ENCODE results near the gene PPM1F. TPM values are rescaled to one million over a fixed set of nuclear protein-coding genes. Genes with fewer than 3 reads are reported as not detected.
A peak's percentile ranks its signal among the peaks of the same experiment; 100 is the strongest.

The PPM1F gene
- total and polyA plus RNA-seq, 10 of the 15 experiments (the other 5 are each of a cell fraction or from before 2014, with no cell fraction given) = 0.55 to 26.3 (median 9.7) TPM

DNA sequence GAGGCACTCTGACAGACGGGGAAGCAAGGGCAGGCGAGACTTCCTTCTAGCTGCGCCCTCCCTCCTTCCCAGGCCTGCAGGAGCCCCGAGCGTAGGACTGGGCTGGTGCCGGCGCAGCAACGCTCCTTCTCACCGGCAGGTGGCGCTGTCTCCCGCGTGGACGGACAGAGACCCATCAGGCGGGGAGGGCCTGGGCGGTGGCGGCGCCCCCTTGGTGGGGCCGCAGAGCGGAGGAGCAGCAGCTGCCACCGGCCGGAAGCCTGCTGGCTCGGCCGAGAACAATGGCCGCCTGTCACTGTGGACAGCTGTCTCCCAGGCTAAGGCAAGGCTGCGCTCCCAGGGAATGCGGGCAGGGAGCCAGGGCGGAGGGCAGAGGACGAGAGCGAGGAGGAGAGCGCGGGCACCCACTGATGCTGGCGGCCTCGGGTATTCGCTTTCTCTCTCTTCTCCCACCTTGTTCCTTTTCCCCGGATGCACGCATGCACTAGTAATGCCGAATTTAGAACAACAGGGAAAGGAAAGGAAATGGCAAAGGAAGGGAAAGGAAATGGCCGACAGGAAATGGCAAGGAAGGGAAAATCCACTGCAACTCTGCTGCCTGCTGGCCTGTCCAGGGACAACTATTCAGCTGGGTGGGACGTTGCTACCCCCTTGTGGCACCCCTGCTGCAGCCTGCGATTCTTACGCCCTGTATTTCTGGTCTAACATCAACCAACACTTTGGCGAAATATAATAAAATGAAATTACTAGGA, 14.4 kb downstream of the PPM1F start (continued):
- TF ChIP-seq, protein P1, sequence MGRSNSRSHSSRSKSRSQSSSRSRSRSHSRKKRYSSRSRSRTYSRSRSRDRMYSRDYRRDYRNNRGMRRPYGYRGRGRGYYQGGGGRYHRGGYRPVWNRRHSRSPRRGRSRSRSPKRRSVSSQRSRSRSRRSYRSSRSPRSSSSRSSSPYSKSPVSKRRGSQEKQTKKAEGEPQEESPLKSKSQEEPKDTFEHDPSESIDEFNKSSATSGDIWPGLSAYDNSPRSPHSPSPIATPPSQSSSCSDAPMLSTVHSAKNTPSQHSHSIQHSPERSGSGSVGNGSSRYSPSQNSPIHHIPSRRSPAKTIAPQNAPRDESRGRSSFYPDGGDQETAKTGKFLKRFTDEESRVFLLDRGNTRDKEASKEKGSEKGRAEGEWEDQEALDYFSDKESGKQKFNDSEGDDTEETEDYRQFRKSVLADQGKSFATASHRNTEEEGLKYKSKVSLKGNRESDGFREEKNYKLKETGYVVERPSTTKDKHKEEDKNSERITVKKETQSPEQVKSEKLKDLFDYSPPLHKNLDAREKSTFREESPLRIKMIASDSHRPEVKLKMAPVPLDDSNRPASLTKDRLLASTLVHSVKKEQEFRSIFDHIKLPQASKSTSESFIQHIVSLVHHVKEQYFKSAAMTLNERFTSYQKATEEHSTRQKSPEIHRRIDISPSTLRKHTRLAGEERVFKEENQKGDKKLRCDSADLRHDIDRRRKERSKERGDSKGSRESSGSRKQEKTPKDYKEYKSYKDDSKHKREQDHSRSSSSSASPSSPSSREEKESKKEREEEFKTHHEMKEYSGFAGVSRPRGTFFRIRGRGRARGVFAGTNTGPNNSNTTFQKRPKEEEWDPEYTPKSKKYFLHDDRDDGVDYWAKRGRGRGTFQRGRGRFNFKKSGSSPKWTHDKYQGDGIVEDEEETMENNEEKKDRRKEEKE (IDR thresholded peaks at IDR 0.05) = no peak
- TF ChIP-seq, protein P2, sequence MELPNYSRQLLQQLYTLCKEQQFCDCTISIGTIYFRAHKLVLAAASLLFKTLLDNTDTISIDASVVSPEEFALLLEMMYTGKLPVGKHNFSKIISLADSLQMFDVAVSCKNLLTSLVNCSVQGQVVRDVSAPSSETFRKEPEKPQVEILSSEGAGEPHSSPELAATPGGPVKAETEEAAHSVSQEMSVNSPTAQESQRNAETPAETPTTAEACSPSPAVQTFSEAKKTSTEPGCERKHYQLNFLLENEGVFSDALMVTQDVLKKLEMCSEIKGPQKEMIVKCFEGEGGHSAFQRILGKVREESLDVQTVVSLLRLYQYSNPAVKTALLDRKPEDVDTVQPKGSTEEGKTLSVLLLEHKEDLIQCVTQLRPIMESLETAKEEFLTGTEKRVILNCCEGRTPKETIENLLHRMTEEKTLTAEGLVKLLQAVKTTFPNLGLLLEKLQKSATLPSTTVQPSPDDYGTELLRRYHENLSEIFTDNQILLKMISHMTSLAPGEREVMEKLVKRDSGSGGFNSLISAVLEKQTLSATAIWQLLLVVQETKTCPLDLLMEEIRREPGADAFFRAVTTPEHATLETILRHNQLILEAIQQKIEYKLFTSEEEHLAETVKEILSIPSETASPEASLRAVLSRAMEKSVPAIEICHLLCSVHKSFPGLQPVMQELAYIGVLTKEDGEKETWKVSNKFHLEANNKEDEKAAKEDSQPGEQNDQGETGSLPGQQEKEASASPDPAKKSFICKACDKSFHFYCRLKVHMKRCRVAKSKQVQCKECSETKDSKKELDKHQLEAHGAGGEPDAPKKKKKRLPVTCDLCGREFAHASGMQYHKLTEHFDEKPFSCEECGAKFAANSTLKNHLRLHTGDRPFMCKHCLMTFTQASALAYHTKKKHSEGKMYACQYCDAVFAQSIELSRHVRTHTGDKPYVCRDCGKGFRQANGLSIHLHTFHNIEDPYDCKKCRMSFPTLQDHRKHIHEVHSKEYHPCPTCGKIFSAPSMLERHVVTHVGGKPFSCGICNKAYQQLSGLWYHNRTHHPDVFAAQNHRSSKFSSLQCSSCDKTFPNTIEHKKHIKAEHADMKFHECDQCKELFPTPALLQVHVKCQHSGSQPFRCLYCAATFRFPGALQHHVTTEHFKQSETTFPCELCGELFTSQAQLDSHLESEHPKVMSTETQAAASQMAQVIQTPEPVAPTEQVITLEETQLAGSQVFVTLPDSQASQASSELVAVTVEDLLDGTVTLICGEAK (IDR thresholded peaks at IDR 0.05; ENCODE audit: borderline replicate concordance) = no peak
- TF ChIP-seq SUPT20H (IDR thresholded peaks at IDR 0.05; ENCODE audit: borderline replicate concordance, control insufficient read depth, low read depth, low read length) (no peak), ZNF207 (IDR thresholded peaks at IDR 0.05; ENCODE audit: borderline replicate concordance) (peak; percentile 54; the same call in 1 of the 2 replicates), SIX5 (IDR thresholded peaks at IDR 0.05; ENCODE audit: low read depth, low read length, severe bottlenecking) (no peak), SUZ12 (IDR thresholded peaks at IDR 0.05; ENCODE audit: unreplicated experiment) (no peak), NRF1 (conservative IDR thresholded peaks at IDR 0.05; ENCODE audit: low read depth, low read length) (no peak), POLR2AphosphoS2 (IDR thresholded peaks at IDR 0.05; ENCODE audit: low read depth, low read length) (no peak), ESRRA (IDR thresholded peaks at IDR 0.05; ENCODE audit: low read length) (peak; percentile 73; the same call in 1 of the 2 replicates), GABPA (IDR thresholded peaks at IDR 0.05; ENCODE audit: low read depth) (no peak)
- TF ChIP-seq, protein P3, sequence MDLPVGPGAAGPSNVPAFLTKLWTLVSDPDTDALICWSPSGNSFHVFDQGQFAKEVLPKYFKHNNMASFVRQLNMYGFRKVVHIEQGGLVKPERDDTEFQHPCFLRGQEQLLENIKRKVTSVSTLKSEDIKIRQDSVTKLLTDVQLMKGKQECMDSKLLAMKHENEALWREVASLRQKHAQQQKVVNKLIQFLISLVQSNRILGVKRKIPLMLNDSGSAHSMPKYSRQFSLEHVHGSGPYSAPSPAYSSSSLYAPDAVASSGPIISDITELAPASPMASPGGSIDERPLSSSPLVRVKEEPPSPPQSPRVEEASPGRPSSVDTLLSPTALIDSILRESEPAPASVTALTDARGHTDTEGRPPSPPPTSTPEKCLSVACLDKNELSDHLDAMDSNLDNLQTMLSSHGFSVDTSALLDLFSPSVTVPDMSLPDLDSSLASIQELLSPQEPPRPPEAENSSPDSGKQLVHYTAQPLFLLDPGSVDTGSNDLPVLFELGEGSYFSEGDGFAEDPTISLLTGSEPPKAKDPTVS (IDR thresholded peaks at IDR 0.05; ENCODE audit: low read depth, low read length) = no peak
- TF ChIP-seq, protein P4, sequence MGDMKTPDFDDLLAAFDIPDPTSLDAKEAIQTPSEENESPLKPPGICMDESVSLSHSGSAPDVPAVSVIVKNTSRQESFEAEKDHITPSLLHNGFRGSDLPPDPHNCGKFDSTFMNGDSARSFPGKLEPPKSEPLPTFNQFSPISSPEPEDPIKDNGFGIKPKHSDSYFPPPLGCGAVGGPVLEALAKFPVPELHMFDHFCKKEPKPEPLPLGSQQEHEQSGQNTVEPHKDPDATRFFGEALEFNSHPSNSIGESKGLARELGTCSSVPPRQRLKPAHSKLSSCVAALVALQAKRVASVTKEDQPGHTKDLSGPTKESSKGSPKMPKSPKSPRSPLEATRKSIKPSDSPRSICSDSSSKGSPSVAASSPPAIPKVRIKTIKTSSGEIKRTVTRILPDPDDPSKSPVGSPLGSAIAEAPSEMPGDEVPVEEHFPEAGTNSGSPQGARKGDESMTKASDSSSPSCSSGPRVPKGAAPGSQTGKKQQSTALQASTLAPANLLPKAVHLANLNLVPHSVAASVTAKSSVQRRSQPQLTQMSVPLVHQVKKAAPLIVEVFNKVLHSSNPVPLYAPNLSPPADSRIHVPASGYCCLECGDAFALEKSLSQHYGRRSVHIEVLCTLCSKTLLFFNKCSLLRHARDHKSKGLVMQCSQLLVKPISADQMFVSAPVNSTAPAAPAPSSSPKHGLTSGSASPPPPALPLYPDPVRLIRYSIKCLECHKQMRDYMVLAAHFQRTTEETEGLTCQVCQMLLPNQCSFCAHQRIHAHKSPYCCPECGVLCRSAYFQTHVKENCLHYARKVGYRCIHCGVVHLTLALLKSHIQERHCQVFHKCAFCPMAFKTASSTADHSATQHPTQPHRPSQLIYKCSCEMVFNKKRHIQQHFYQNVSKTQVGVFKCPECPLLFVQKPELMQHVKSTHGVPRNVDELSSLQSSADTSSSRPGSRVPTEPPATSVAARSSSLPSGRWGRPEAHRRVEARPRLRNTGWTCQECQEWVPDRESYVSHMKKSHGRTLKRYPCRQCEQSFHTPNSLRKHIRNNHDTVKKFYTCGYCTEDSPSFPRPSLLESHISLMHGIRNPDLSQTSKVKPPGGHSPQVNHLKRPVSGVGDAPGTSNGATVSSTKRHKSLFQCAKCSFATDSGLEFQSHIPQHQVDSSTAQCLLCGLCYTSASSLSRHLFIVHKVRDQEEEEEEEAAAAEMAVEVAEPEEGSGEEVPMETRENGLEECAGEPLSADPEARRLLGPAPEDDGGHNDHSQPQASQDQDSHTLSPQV (IDR thresholded peaks at IDR 0.05) = peak; percentile 65; the same call in 1 of the 2 replicates

Data from GM12878 (cell line).